PFSK-1 (cell line): ENCODE results near the gene YBX2. TPM values are rescaled to one million over a fixed set of nuclear protein-coding genes. Genes with fewer than 3 reads are reported as not detected.

Experiments
- FOXP2 ChIP-seq: optimal IDR thresholded peaks from 2 replicates; pipeline ENCODE3; 2011; ENCODE audit warnings: borderline replicate concordance, control low read depth, inconsistent platforms; ENCODE audit not compliant: insufficient read depth; ENCODE audit errors: extremely low read length, extremely low read depth
- POLR2AphosphoS5 ChIP-seq: IDR thresholded peaks from 2 replicates; pipeline ENCODE4 v1.6.1; 2012; ENCODE audit warnings: low read depth, mild to moderate bottlenecking, control low read depth, low read length, moderate library complexity
- REST ChIP-seq, 2 experiments: IDR thresholded peaks; 2 replicates each; pipeline versions ENCODE4 v1.6.1 to v1.8.0; 2011 to 2012; ENCODE audit warnings: low read depth in 2 of 2, low read length in 2 of 2, control low read depth in 1 of 2, inconsistent platforms in 1 of 2, mild to moderate bottlenecking in 1 of 2, moderate library complexity in 1 of 2; ENCODE audit not compliant: insufficient read depth in 1 of 2
- SIN3A ChIP-seq: IDR thresholded peaks from 2 replicates; pipeline ENCODE4 v1.6.1; 2012; ENCODE audit warnings: mild to moderate bottlenecking, low read length, moderate library complexity, borderline replicate concordance; ENCODE audit not compliant: insufficient read depth
- TAF1 ChIP-seq: IDR thresholded peaks from 2 replicates; pipeline ENCODE4 v1.6.1; 2012; ENCODE audit warnings: low read length, control low read depth, borderline replicate concordance; ENCODE audit not compliant: insufficient read depth
- polyA plus RNA-seq: library from polyadenylated mRNA; unstranded; fragments of >200 nt; gene quantifications from one replicate; pipeline ENCODE4 v1.2.1, GENCODE V29; 2012; ENCODE audit warnings: low read depth, missing spikeins; ENCODE audit not compliant: insufficient read length

Gene YBX2
- not detected for polyA plus RNA-seq

DNA sequence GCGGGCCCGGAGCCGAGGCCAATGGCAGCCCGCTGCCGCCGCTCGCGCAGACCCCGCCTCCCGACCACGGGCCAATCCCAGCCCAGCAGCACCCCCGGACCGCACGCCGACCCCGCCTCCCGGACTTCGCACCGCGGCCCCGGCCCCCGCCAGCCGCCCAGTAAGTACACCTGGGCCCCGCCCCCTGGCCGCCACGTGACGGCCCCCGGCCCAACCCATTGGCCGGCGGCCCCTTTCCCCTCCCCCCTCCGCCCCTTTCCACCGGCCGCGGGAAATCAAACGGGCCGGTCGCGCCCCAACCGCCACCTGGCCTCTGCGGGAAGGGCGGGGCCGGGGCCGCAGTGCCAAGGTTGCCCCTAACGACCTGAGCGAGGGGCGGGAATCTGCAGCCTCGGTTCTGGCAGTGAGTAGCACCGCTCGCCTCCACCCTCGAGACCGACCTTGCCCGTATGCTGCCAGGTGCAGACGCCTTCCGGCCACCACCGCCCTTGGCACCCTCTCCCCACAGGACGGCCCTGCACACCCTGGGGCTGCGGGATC, at the start of gene YBX2:
TSS of gene YBX2 (minus strand) at position 26 of the 540 bp plus-strand sequence. CDS start 139 bp downstream, outside the sequence.
- TF ChIP-seq POLR2AphosphoS5 (no peak), TAF1 (no peak), FOXP2 (no peak), REST (IDR thresholded peaks at IDR 0.05; ENCODE audit: insufficient read depth in 1 of 2, low read depth in 2 of 2, low read length in 2 of 2) (no peak), SIN3A (no peak)

DNA sequence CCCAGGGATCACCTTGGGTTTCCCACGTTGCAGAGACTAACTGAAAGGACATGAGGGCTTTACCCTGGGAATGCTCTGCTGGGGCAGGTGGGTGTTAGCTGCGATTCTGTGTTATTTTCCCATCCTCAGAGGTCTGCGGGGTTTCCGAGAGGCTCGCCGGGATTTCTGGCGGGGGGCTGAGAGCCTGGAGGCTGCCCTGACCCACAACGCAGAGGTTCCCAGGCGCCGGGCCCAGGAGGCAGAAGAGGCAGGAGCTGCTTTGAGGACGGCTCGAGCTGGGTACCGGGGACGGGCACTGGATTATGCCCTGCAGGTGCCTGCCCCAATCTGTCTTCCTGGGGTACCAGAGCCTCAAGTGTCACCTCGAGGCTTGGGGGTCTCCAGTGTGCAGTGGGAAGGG, 48.8 kb upstream of the YBX2 start:
- TF ChIP-seq REST (IDR thresholded peaks at IDR 0.05; ENCODE audit: insufficient read depth in 1 of 2, low read depth in 2 of 2, low read length in 2 of 2) (no peak), FOXP2 (no peak), POLR2AphosphoS5 (no peak), TAF1 (no peak), SIN3A (no peak)

DNA sequence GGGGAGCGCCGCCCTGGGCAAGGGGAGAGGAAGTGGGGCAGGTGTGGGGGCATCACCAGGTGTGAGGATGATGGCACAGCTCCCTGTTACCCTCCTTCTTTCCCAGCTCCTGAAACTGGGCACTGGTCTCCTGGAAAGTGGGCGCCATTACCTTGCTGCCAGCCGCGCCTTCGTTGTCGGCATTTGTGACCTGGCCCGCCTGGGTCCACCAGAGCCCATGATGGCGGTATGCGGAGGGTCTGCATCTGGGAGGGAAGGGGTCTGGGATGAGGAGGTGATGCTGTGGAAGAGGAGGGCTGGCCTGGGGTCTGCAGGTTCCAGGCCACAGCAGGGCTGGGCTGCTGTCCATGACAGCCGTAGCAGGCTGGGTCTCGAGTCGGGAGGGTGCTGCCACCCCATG, 47.4 kb upstream of the YBX2 start:
- no peak for TF ChIP-seq FOXP2
- no peak for TF ChIP-seq TAF1
- TF ChIP-seq REST (IDR thresholded peaks at IDR 0.05; ENCODE audit: insufficient read depth in 1 of 2, low read depth in 2 of 2, low read length in 2 of 2), result no peak
- no peak for TF ChIP-seq POLR2AphosphoS5
- TF ChIP-seq SIN3A, result no peak

- no peak for TF ChIP-seq REST (IDR thresholded peaks at IDR 0.05; ENCODE audit: insufficient read depth in 1 of 2, low read depth in 2 of 2, low read length in 2 of 2)
- TF ChIP-seq POLR2AphosphoS5, result no peak
- no peak for TF ChIP-seq SIN3A
- no peak for TF ChIP-seq TAF1
- TF ChIP-seq FOXP2, result no peak
Measured at GRCh38 chr17:7340179-7340578, 45.7 kb upstream of the YBX2 start.
